NB4 (cell line): Measurements from ENCODE around the gene FRMPD4.

Source experiments
- MAX ChIP-seq: IDR thresholded peaks from 2 replicates; pipeline ENCODE4 v1.6.1; 2011; ENCODE audit warnings: low read depth, low read length
- MYC ChIP-seq: IDR thresholded peaks from 2 replicates; pipeline ENCODE4 v1.6.1; 2011; ENCODE audit warnings: low read depth, low read length
- POLR2A ChIP-seq: IDR thresholded peaks from 2 replicates; pipeline ENCODE4 v1.6.1; 2011; ENCODE audit warnings: mild to moderate bottlenecking; ENCODE audit not compliant: insufficient read length; ENCODE audit errors: extremely low read depth
- TF ChIP-seq, protein P1 (sequence below): IDR thresholded peaks from one replicate; pipeline ENCODE4 v1.5.1; 2012; ENCODE audit warnings: low read depth, low read length

DNA sequence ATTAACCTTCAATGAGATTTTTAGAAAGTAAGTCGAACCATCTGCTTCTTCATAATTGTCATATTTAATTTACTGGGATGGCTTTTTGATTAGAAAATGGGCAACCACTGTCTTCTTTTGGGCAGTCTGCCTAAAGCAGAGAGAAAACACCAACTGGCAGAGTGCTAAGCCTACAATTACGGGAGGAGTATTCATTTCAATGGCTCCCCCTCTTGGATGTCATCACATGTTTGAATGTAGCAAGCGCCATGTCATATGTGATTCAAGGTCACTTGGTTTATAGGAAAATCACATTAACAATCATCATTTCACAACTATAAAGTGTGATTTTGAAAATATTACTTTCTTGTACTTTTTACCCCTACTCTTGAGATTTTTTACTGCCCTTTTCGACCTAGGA is 261.9 kb downstream of the FRMPD4 start:
- TF ChIP-seq, protein P1, sequence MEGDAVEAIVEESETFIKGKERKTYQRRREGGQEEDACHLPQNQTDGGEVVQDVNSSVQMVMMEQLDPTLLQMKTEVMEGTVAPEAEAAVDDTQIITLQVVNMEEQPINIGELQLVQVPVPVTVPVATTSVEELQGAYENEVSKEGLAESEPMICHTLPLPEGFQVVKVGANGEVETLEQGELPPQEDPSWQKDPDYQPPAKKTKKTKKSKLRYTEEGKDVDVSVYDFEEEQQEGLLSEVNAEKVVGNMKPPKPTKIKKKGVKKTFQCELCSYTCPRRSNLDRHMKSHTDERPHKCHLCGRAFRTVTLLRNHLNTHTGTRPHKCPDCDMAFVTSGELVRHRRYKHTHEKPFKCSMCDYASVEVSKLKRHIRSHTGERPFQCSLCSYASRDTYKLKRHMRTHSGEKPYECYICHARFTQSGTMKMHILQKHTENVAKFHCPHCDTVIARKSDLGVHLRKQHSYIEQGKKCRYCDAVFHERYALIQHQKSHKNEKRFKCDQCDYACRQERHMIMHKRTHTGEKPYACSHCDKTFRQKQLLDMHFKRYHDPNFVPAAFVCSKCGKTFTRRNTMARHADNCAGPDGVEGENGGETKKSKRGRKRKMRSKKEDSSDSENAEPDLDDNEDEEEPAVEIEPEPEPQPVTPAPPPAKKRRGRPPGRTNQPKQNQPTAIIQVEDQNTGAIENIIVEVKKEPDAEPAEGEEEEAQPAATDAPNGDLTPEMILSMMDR, result no peak
- no peak for TF ChIP-seq POLR2A
- TF ChIP-seq MAX, result no peak
- TF ChIP-seq MYC, result no peak
